ENCODE results near the gene RAPGEF3. TPM values are rescaled to one million over a fixed set of nuclear protein-coding genes. Genes with fewer than 3 reads are reported as not detected.

Gene RAPGEF3
- total RNA-seq, 4 donors from 2014 or later: 17.0 to 27.0 (median 22.3) TPM

DNA sequence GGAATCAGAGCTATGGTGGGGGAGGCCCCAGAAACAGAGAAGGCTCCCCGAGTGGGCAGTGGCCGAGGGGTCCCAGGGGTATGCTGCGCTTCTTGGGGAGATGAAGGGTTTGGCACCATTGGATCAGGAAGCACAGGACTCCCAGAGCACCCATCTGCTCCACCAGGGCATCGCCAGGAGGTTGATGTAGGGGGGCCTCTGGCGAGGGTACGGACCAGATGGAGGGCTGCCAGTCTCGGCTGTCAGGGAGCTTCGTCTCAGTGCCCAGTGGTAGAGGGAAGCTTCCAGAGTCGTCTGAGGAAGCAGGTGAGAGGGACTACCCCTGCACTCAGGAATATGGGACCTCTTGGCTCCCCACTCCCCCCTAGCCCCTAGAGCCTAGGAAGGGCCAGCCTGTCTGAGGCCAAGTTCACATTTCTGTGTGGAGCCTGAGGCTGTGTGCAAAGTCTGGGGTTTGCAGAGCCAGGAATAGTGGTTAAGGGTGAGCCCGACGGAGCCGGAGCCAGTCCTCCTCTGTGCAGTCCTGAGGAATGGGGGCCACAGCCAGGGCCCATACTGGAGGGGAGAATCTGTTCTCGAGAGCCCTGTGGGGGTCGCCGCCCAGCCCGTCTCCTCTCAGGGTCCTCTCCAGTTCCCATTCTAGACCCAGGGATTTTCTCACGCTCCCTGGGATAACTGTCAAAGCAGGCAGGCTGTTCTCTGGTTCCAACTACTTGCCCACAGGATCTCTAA is 24.5 kb upstream of the RAPGEF3 start:
- in situ Hi-C loops (cut with MboI; ENCODE audit: low sequenced_read_pairs in 4 of 4): loop anchor here in 1 of 4 donors (10.0 kb wide), 1 partner anchor 52 kb away; no protein-coding TSS in a partner anchor
- DNase-seq (no peak), ATAC-seq (no peak)
- Histone ChIP-seq H3K4me1 (peaks cover 10 to 18% of the 10 kb centered on the region in 2 donors), H3K9me3 (no peaks in the 10 kb centered on the region), H3K36me3 (peaks cover 0 to 65% of the 10 kb centered on the region in 2 donors), H3K4me3 (no peak overlapping the region), H3K27me3 (no peaks in the 10 kb centered on the region), H3K27ac (no peak overlapping the region)
- TF ChIP-seq POLR2A (IDR thresholded peaks at IDR 0.05): no peak
- TF ChIP-seq, protein P1, sequence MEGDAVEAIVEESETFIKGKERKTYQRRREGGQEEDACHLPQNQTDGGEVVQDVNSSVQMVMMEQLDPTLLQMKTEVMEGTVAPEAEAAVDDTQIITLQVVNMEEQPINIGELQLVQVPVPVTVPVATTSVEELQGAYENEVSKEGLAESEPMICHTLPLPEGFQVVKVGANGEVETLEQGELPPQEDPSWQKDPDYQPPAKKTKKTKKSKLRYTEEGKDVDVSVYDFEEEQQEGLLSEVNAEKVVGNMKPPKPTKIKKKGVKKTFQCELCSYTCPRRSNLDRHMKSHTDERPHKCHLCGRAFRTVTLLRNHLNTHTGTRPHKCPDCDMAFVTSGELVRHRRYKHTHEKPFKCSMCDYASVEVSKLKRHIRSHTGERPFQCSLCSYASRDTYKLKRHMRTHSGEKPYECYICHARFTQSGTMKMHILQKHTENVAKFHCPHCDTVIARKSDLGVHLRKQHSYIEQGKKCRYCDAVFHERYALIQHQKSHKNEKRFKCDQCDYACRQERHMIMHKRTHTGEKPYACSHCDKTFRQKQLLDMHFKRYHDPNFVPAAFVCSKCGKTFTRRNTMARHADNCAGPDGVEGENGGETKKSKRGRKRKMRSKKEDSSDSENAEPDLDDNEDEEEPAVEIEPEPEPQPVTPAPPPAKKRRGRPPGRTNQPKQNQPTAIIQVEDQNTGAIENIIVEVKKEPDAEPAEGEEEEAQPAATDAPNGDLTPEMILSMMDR (IDR thresholded peaks at IDR 0.05 in 4 of 5, conservative IDR thresholded peaks at IDR 0.05 in 1 of 5): no peak
- intact Hi-C loops (cut with DNase I; ENCODE audit: low total_unique reads): no loop called here

GRCh38 chr12:47782372-47782770 is 23.7 kb upstream of the RAPGEF3 start:
- no peak for TF ChIP-seq POLR2A (IDR thresholded peaks at IDR 0.05)
- TF ChIP-seq, protein P1 (IDR thresholded peaks at IDR 0.05 in 4 of 5, conservative IDR thresholded peaks at IDR 0.05 in 1 of 5): no peak
- H3K27me3 ChIP-seq: no peaks in the 10 kb centered on the region
- ATAC-seq (no peak), DNase-seq (no peak)
- H3K36me3 ChIP-seq: peaks cover 0 to 56% of the 10 kb centered on the region in 2 donors
- H3K9me3 ChIP-seq: no peaks in the 10 kb centered on the region
- H3K27ac ChIP-seq: peak overlapping the region in 1 of 4 donors; percentile 33
- no peak overlapping the region for H3K4me3 ChIP-seq
- peaks cover 18 to 26% of the 10 kb centered on the region in 2 donors for H3K4me1 ChIP-seq
- in situ Hi-C loops (cut with MboI; ENCODE audit: low sequenced_read_pairs in 4 of 4): loop anchor here in 1 of 4 donors (10.0 kb wide), 1 partner anchor 52 kb away; no protein-coding TSS in a partner anchor
- intact Hi-C loops (cut with DNase I; ENCODE audit: low total_unique reads): no loop called here

- H3K27ac ChIP-seq: peak overlapping the region in 1 of 4 donors; percentile 33
Measured at GRCh38 chr12:47781479-47782371, 23.0 kb upstream of the RAPGEF3 start.

GRCh38 chr12:47779943-47780504 is 21.3 kb upstream of the RAPGEF3 start:
- in situ Hi-C loops (cut with MboI; ENCODE audit: low sequenced_read_pairs in 4 of 4): loop anchor here (5.0 to 10.0 kb wide), 5 partner anchors 38 to 68 kb away; no protein-coding TSS in a partner anchor
- ATAC-seq: no peak
- Histone ChIP-seq H3K4me1 (peaks cover 41 to 49% of the 10 kb centered on the region in 2 donors), H3K27me3 (no peaks in the 10 kb centered on the region), H3K27ac (no peak overlapping the region), H3K36me3 (peaks cover 0 to 33% of the 10 kb centered on the region in 2 donors), H3K9me3 (no peaks in the 10 kb centered on the region), H3K4me3 (no peak overlapping the region)
- TF ChIP-seq, protein P1 (IDR thresholded peaks at IDR 0.05 in 4 of 5, conservative IDR thresholded peaks at IDR 0.05 in 1 of 5): no peak
- no peak for TF ChIP-seq POLR2A (IDR thresholded peaks at IDR 0.05)
- no peak for DNase-seq
- intact Hi-C loops (cut with DNase I; ENCODE audit: low total_unique reads): loop anchor here (1.0 to 5.0 kb wide), 3 partner anchors 38 to 128 kb away; no protein-coding TSS in a partner anchor

More at GRCh38 chr12:47781479-47782371, 23.0 kb upstream of the RAPGEF3 start:
- TF ChIP-seq POLR2A (IDR thresholded peaks at IDR 0.05): no peak
- TF ChIP-seq, protein P1 (IDR thresholded peaks at IDR 0.05 in 4 of 5, conservative IDR thresholded peaks at IDR 0.05 in 1 of 5): no peak
- no peaks in the 10 kb centered on the region for H3K9me3 ChIP-seq
- intact Hi-C loops (cut with DNase I; ENCODE audit: low total_unique reads) (no loop called here), in situ Hi-C loops (cut with MboI; ENCODE audit: low sequenced_read_pairs in 4 of 4) (loop anchor here in 1 of 4 donors (10.0 kb wide), 1 partner anchor 53 kb away; no protein-coding TSS in a partner anchor)
- no peak overlapping the region for H3K4me3 ChIP-seq
- peaks cover 0 to 50% of the 10 kb centered on the region in 2 donors for H3K36me3 ChIP-seq
- DNase-seq: no peak
- peaks cover 24 to 32% of the 10 kb centered on the region in 2 donors for H3K4me1 ChIP-seq
- H3K27me3 ChIP-seq: no peaks in the 10 kb centered on the region
- no peak for ATAC-seq
